Upper lobe of left lung (tissue), 6 donors: ENCODE measurements around the gene CREB1. TPM values are rescaled to one million over a fixed set of nuclear protein-coding genes. Genes with fewer than 3 reads are reported as not detected.

Experiments
- ATAC-seq, 2 donors: fragments of 200-7000 bp; cut with Tn5 transposase; one replicate each; pipeline ENCODE4 v1.9.1; 2022; ENCODE audit warnings: mild to moderate bottlenecking in 2 of 2, moderate library complexity in 2 of 2; ENCODE audit not compliant: low FRiP score in 2 of 2
- DNase-seq, 2 donors: peaks; one replicate each; pipeline ENCODE4 v3.0.0-alpha.2; 2019 to 2020
- H3K27ac ChIP-seq, 4 donors: fragments of 200-600 bp; sonication (generic); one replicate each; pipeline ENCODE4 v1.5.1; 2016 to 2019
- H3K27me3 ChIP-seq, 4 donors: fragments of 200-600 bp; sonication (generic); one replicate each; pipeline ENCODE4 v1.5.1; 2017 to 2019
- H3K36me3 ChIP-seq, 4 donors: fragments of 200-600 bp; sonication (generic); one replicate each; pipeline ENCODE4 v1.5.1; 2016 to 2019
- H3K4me1 ChIP-seq, 4 donors: fragments of 200-600 bp; sonication (generic); one replicate each; pipeline ENCODE4 v1.5.1; 2018 to 2019
- H3K4me3 ChIP-seq, 4 donors: fragments of 200-600 bp; sonication (generic); one replicate each; pipeline ENCODE4 v1.5.1; 2017 to 2019; ENCODE audit warnings: mild to moderate bottlenecking in 2 of 4, moderate library complexity in 1 of 4
- H3K9me3 ChIP-seq, 4 donors: fragments of 200-600 bp; sonication (generic); one replicate each; pipeline ENCODE4 v1.5.1; 2018 to 2019
- EP300 ChIP-seq, 4 donors: sonication (generic); formaldehyde crosslinking; IDR thresholded peaks; one replicate each; pipeline ENCODE4 v1.5.1; 2017; ENCODE audit warnings: antibody characterized with exemption in 4 of 4, control low read depth in 2 of 4
- POLR2A ChIP-seq, 4 donors: fragments of 450-650 bp; IDR thresholded peaks; one replicate each; pipeline ENCODE4 v1.5.1; 2016 to 2017; ENCODE audit warnings: antibody characterized with exemption in 4 of 4, mild to moderate bottlenecking in 2 of 4
- POLR2AphosphoS5 ChIP-seq, 2 donors: sonication (generic); formaldehyde crosslinking; IDR thresholded peaks; one replicate each; pipeline ENCODE4 v1.5.1; 2017; ENCODE audit warnings: antibody characterized with exemption in 2 of 2
- WGBS, 2 donors: methylation state at CpG; one replicate each; pipeline ENCODE4 v1.1.5; 2017 to 2018; 5-methylcytosine and 5-hydroxymethylcytosine counted together
- total RNA-seq, 6 donors: library from RNA; depleted of rRNA in 4 of 6; stranded (reverse); fragments of >200 nt in 4 of 6; gene quantifications; one replicate each; pipeline versions ENCODE4 v1.1.0 to v1.2.1, GENCODE V29; 2016 to 2021
- TF ChIP-seq, protein P1 (sequence below), 6 experiments: fragments of 450-650 bp in 4 of 6; fragments of 200-600 bp in 2 of 6; sonication (generic) in 2 of 6; IDR thresholded peaks; one replicate each; pipeline ENCODE4 v1.5.1; 2016 to 2019; ENCODE audit warnings: antibody characterized with exemption in 6 of 6
- donor health status: DM: no; HTN: no; CAD: no; lungs with moderate emphysema.
- donor health status: DM: no; HTN: yes; CAD: no; lungs with severe emphysema.

CREB1 gene
- total RNA-seq, 6 donors from 2014 or later = 15.7 to 75.5 (median 41.8) TPM

DNA sequence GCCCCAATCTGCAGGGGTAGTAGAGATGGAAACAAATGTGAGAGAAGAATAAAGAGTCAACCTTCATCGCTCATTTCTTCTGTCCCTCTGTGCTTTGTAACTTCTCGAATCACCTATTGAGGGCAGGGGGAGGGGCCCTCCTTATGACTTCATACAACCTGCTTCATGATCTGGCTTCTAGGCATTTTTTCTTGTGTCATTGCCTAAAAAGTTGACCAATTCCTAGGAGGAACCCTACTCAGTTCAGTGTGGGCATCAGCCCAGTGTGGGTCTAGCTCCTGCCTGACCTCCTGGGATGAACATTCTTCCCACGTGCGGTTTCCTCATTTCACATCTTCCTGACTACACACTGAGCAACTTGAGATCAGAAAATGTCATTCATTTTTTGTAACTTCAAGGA, 46.3 kb upstream of the CREB1 start:
- H3K4me1 ChIP-seq = peaks cover 0 to 14% (median 2%) of the 10 kb centered on the region in 4 donors
- H3K27ac ChIP-seq = no peak overlapping the region
- ATAC-seq (no peak), DNase-seq (no peak)
- no peaks in the 10 kb centered on the region for H3K27me3 ChIP-seq
- 81 to 86% methylated on average over 4 of the region's 4 CpGs for WGBS, 2 donors
- TF ChIP-seq, protein P1, sequence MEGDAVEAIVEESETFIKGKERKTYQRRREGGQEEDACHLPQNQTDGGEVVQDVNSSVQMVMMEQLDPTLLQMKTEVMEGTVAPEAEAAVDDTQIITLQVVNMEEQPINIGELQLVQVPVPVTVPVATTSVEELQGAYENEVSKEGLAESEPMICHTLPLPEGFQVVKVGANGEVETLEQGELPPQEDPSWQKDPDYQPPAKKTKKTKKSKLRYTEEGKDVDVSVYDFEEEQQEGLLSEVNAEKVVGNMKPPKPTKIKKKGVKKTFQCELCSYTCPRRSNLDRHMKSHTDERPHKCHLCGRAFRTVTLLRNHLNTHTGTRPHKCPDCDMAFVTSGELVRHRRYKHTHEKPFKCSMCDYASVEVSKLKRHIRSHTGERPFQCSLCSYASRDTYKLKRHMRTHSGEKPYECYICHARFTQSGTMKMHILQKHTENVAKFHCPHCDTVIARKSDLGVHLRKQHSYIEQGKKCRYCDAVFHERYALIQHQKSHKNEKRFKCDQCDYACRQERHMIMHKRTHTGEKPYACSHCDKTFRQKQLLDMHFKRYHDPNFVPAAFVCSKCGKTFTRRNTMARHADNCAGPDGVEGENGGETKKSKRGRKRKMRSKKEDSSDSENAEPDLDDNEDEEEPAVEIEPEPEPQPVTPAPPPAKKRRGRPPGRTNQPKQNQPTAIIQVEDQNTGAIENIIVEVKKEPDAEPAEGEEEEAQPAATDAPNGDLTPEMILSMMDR (IDR thresholded peaks at IDR 0.05) = no peak
- TF ChIP-seq POLR2A (IDR thresholded peaks at IDR 0.05) (no peak), EP300 (IDR thresholded peaks at IDR 0.05) (no peak), POLR2AphosphoS5 (IDR thresholded peaks at IDR 0.05) (no peak)
- no peaks in the 10 kb centered on the region for H3K9me3 ChIP-seq
- H3K36me3 ChIP-seq = no peaks in the 10 kb centered on the region
- no peak overlapping the region for H3K4me3 ChIP-seq

DNA sequence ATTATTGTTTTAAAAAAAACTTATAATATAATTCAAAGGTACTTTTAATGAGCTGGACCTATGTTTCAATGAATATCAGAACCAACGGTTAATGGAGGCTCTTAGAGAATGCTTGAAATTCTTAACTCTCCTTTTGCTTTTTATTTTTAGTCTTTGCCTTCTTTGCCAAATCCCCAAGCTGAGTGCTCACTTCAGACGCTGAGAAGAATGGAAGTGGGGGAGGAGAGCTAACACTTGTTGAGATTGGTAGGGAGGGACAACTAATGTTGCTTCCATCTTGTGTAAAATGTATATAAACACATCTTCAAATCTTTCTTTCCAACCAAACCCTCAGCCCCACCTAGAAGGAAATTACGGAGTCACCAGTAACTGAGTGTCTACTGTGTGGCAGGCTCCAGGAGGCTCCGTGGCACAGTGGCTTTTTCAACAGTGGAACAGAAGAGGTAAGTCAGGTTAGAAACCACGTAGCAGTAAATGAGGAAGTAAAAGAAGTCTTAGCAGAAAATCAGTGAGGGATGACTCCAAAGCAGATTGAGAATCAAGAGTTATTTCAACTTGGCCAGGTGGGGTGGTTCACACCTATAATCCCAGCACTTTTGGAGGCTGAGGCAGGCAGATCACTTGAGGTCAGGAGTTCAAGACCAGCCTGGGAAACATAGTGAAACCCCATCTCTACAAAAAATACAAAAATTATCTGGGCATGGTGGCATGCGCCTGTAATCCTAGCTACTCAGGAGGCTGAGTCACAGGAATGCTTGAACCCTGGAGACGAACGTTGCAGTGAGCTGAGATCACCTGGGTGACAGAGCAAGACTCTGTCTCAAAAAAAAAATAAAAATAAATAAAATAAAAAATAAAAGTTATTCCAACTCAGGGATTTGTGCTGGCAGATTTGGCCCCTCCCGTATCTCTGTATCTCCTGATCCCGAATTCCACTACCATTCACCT, 45.0 kb upstream of the CREB1 start:
- Histone ChIP-seq H3K4me1 (peaks cover 0 to 8% (median 0%) of the 10 kb centered on the region in 4 donors), H3K36me3 (no peaks in the 10 kb centered on the region), H3K27ac (no peak overlapping the region), H3K9me3 (no peaks in the 10 kb centered on the region), H3K4me3 (no peak overlapping the region), H3K27me3 (no peaks in the 10 kb centered on the region)
- no peak for ATAC-seq
- TF ChIP-seq, protein P1 (IDR thresholded peaks at IDR 0.05) = no peak
- TF ChIP-seq POLR2AphosphoS5 (IDR thresholded peaks at IDR 0.05) (no peak), EP300 (IDR thresholded peaks at IDR 0.05) (no peak), POLR2A (IDR thresholded peaks at IDR 0.05) (no peak)
- 73 to 76% methylated on average over 10 of the region's 10 CpGs for WGBS, 2 donors
- DNase-seq = no peak

DNA sequence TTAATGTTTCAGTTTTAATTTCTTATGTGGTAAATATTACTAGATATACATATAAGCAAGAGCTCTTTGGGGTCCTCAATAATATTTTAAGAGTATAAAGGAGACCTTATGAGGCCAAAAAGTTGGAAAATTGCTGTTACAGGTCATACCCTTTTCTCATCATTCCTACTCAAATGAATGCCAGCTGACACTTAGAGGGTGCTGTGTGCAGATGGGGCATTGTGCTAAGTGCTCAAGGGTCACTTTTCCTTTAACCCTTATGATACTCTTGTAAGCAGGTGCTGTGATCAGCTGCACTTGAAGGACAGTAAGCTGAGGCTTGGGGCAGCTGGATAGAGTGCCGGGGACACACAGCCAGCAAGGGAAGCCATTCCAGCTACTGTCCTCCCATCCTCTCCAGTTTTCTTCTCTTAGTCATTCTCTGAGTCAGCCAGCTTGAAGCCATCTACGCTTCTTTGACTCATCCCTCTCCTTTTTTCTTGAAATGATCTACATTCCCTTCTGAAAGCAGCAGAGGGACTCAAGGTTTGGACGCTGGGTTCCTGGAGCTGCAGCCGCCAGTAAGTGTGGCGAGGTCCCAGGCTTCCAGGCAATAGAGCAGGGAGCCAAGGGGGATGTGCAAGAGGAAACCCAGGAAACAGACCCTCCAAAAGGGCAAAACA, 42.0 kb upstream of the CREB1 start:
- DNase-seq = no peak

DNA sequence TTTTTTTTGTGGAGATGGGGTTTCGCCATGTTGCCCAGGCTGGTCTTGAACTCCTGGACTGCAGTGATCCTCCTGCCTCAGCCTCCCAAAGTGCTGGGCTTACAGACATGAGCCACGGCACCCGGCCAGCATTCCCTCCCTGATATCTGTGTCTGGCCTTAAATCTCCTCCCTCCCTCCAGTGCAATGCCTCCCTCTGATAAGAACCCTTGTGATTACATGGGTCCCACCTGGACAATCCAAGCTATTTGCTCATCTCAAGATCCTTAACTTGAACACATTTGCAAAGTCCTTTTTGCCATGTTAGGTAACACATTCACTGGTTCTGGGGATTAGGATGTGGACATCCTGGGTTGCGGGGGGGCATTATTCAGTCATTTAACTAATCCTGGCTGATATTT, 40.5 kb upstream of the CREB1 start:
- Histone ChIP-seq H3K27ac (no peak overlapping the region), H3K4me1 (no peaks in the 10 kb centered on the region), H3K36me3 (no peaks in the 10 kb centered on the region), H3K27me3 (no peaks in the 10 kb centered on the region), H3K9me3 (no peaks in the 10 kb centered on the region), H3K4me3 (no peak overlapping the region)
- WGBS, 2 donors = 90 to 94% methylated on average over 2 to 4 of the region's 4 CpGs
- DNase-seq (no peak), ATAC-seq (no peak)
- TF ChIP-seq, protein P1 (IDR thresholded peaks at IDR 0.05) = no peak
- TF ChIP-seq POLR2AphosphoS5 (IDR thresholded peaks at IDR 0.05) = no peak
- no peak for TF ChIP-seq EP300 (IDR thresholded peaks at IDR 0.05)
- TF ChIP-seq POLR2A (IDR thresholded peaks at IDR 0.05) = no peak

More for the DNA sequence above, 42.0 kb upstream of the CREB1 start:
- Histone ChIP-seq H3K4me1 (no peaks in the 10 kb centered on the region), H3K9me3 (no peaks in the 10 kb centered on the region), H3K4me3 (no peak overlapping the region), H3K36me3 (no peaks in the 10 kb centered on the region), H3K27ac (no peak overlapping the region), H3K27me3 (no peaks in the 10 kb centered on the region)
- WGBS, 2 donors = 81 to 82% methylated on average over 3 to 5 of the region's 5 CpGs
- TF ChIP-seq POLR2A (IDR thresholded peaks at IDR 0.05) = no peak
- TF ChIP-seq, protein P1 (IDR thresholded peaks at IDR 0.05) = no peak
- TF ChIP-seq POLR2AphosphoS5 (IDR thresholded peaks at IDR 0.05) = no peak
- no peak for TF ChIP-seq EP300 (IDR thresholded peaks at IDR 0.05)
- peak in 1 of 2 donors; percentile 93 for ATAC-seq
